Activated CD4-positive, alpha-beta T cell treated with anti-CD3 and anti-CD28 coated beads for 1 hour (primary cell): ENCODE data around the gene AVPR2.

Experiments
- DNase-seq: peaks from one replicate; pipeline ENCODE4 v3.0.0-alpha.2; 2020

Gene AVPR2

GRCh38 chrX:153871946-153872878 lies 32.3 kb upstream of the AVPR2 start:
- DNase-seq = no peak

DNA sequence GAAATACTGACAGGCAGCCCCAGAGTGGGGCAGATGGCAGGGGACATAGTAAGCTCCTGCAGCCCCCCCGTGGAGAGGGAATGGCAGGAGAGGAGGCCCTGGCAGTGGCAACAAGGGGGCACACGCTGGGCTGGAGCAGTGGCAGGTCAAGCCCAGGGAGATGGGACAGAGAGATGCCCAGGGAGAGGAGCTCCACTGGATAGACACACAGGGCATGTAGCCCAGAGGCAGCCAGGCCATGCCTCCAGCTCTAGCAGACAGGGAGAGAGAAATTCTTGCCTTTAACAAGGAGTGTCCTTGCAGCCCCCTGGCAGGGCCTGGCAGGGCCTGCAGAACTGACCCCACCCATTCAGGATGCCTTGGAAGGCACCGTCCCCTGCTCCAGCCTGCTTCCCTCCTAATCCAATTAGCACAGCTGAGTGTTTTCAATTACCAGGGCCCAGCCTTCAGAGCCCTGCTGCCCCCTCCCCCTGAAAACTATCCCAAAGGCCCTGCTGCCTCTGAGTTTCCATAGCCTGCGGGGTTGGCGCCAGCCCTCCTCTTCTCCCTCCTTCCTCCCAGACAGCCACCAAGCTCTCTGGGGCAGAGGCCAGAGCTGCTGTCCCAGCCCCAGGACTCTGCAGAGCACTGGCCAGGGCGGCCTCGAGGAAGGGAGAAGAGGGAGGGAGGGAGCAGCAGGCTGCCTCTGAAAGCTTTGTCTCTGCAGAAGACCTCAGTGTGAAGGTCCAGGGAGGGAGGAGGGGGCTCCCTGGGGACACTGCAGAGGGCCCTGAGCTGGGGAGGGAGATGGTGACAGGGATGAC lies 31.0 kb upstream of the AVPR2 start:
- DNase-seq = no peak

GRCh38 chrX:153874085-153874365 lies 30.4 kb upstream of the AVPR2 start:
- DNase-seq = no peak

GRCh38 chrX:153874366-153875125 lies 29.9 kb upstream of the AVPR2 start:
- DNase-seq = no peak

- peak; percentile 49 for DNase-seq
Measured at GRCh38 chrX:153875391-153876111, 28.9 kb upstream of the AVPR2 start.

DNA sequence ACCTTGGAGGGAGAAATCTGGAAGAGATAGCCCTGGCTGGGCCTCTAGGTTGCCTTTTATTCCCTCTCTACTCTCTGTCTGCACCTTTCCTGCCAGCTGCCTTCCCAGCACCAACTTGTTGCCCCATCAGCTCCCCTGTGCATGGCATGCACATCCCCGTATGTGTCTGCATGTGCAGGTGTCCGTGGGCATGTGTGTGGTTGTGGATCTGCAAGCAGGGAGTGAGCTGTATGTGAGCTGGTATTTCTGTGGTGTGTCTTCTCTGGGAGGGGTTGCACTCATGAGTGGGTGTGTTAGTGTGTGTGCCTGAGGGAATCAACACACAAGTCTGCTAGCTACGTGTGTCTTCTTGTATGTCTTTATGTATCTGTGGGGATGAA lies 28.4 kb upstream of the AVPR2 start:
- no peak for DNase-seq

DNA sequence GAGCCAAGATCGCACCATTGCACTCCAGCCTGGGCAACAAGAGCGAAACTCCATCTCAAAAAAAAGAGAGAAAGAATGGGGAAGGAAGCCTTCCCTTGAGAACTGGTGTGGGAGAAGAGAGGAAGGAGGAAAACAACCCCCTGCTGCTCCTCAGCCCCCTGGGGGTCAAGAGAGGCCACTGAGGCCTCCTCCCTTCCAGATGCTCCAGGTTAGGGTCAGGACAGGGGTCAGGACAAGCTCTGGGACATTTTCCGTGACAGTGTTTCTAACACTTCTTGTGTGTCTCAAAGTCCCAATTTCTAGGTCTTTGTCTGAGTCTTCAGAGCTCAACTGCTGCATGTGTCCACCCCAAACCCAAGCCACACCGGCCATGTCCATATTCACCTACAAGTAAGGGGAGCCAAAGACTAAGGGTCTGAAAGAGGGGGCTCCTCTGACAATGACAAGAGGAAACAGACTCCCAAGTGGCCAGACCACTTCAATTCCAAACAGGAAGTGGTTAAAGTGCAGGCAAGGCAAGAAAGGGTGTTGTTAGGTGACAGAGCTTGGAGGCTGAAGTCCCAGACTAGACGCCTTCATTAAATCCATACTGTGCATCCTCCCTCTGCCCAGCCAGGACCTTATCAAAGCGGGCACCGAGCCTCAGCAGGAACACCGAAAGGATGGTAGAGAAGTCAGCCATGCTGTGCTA lies 26.8 kb upstream of the AVPR2 start:
- DNase-seq = no peak

DNA sequence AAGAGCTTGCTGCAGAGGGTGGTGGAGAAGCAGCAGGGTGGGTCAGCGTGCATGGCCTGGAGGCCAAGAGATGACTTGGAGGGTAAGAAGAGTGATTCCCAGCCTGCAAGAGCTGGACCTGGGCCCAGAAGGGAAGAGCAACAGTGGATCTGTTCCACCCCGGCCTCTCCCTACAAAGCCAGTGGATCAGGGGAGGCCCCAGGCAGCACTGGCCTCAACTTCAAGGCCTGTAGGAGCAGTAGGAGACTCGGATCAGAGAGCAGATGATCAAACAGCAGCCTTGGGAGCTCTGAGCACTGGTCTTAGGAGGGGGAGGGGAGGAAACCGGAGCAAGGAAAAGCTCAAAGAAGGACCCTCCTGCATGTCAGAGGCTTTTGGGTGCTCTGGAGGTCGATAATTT lies 26.1 kb upstream of the AVPR2 start:
- DNase-seq = no peak

DNA sequence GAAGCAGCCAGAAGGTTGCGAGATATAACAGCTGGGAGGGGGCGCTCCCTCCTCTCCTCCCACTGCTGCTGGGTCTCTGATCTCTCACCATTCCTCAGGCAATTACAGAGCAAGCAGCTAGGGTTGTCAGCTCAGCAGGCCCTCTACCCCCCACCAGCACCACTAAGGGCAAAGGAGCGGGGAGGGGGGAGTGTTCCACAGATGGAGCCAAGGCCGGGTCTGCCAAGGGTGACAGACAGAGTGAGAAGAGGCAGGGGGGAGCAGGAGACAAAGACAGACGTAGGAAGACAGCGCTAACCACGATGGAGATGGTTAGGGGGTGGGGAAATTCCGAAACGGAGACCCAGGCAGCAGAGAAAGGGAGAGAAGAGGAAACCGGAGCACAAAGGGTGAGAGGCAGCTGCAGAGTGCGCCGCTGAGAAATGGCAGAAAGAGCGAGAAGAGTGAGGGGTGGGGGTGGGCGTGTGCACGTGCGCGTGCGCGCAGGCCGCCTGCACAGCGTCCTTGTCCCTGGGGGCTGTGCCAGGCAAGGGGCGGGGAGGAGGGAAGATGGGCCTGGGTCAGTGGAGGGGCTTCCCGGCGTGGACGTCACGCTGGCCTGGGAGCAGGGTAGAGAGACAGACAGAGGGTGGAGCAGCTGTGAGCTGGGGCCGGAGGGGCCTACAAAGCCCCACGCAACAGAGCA lies 25.4 kb upstream of the AVPR2 start:
- DNase-seq = no peak

DNA sequence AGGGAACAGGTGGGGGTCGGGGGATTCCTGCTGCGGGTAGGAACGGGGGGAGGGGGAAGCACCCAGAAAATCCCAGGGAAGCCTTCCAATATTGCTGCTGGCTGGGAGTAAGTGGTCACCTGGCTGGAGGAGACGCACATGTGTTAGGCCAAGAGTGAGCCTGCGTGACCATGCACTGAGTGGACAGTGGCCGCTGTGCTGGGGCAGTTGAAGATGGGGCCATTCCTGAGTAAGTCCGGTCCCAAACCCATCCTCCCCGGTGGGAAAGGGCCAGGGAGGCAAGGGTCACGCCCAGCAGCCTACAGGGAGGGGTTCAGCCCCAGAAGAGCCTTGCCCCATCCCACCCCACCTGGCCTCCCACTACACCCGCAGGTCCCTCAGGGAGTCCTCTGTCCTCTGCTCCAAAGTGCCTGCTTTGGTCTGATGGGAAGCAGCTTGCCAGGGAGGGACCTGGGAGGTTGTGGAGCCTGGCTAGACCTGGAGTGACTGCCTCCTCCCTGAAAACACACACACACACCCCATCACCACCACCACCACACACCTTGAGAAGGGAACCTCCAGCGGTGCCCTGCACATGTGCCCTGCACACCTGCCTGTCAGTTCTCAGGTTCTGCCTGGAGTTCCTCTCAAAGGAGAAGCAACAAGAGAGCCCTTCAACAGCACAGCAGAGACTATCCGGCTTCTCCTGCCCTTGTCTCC lies 24.6 kb upstream of the AVPR2 start:
- no peak for DNase-seq

- DNase-seq = no peak
Measured at GRCh38 chrX:153880440-153880815, 24.0 kb upstream of the AVPR2 start.

DNA sequence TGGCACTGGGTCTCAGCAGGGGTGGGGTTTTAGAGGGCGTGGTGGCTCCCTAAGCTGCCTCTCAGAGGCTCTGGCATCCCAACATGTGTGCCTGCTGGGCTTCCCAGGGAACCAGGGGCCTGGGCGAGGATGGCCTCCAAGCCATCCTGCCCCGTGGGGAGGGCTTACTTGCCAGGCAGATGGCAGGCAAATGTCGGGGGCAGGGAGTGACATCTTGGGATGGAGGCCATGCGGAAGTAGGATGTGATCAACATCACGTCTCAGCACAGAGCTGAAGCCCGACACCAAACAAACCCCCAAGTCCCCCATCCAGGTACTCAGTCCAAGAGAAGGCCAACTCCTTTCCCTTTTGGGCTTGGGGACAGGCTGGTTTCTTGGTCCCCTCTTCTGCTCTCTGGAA lies 23.2 kb upstream of the AVPR2 start:
- no peak for DNase-seq

GRCh38 chrX:153882086-153882498 lies 22.4 kb upstream of the AVPR2 start:
- no peak for DNase-seq

DNA sequence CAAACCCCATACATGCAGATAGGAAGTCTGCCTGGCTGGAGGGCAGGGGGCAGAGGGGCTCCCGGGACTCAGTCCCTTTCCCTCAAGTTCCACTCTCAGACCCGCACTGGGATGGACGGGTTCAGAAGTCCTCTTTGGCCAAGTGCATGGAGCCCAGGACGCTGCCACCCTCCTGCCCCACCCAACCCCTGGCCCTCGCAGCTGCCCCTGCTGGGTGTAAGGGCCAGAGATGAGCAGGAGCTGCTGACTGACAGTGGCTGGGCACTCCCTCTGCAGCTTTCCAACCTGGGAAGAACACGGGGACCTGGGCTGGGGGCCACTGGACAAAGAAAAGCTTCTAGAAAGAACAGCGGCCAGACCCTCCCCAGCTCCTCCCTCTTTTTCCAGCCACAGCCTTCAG lies 21.9 kb upstream of the AVPR2 start:
- no peak for DNase-seq

- DNase-seq = no peak
Measured at GRCh38 chrX:153883163-153883843, 21.2 kb upstream of the AVPR2 start.

DNA sequence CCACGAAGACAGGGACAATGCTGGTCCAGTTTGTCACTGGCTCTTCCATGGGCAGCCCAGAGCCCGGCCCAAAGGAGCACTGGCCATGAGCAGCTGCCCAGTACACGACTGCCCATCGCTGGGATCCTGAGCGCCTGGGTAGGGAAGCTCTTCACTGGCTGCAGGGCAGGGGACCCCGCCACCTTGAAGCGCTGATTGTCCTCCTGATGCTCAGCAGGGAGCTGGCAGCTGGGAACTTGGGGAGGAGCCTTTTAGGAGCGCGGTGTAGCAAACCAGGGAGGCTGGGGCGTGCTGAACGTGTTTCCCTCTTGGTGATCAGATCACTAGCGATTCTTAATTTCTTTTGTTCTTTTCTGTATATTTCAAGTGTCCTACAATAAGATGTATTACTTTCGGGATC lies 20.3 kb upstream of the AVPR2 start:
- DNase-seq = no peak

DNA sequence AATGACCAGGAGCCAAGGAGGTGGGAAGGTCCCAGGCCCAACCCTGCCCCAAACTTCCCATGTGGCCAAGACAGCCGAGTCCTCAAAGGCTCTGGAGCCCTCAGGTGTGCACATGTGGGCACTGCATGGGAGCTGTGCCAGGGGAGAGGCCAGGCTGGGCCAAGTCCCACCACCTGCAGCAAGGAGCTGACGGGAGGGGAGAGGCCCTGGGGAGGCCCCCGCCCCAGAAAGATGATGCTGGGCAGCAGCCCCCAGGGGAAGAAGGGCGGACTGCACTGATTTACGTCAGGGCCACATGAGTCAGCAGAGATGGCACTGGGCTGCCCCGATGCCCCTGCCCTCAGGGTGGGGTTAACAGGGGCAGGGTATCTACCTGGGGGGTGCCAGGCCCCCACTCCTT lies 19.9 kb upstream of the AVPR2 start:
- no peak for DNase-seq

DNA sequence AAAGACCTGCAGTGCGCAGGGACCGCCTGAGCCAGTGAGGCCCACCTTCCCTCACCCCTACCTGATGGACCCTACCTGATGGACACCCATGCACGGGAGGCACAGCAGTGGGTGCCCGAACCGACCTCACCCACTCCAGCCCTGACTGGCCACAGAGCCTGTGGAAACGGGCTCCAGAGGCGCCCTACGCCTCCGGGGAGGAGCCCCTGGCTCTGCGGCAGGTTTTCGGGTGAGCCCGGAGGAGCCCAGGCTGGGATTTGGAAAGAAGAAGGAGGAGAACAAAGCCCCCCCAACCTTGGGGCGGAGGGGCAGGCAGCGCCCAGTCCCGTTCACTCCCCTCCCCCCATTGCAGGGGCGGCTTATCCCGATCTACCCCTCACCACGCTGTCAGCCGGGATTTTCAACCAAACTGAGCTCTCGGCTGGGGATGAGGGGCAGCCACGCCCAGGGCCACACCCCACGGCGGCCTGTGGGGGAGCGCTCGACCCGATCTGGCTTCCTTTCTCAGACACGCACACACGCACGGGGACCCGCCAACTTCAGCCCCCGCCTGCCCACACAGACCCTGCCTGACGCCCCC lies 19.2 kb upstream of the AVPR2 start:
- no peak for DNase-seq

GRCh38 chrX:153885968-153886903 lies 18.2 kb upstream of the AVPR2 start, which contains the start of gene L1CAM:
TSS of gene L1CAM (minus strand) at chrX:153886173. CDS start at chrX:153875836, 10,337 bp downstream.
- no peak for DNase-seq
